Dermis blood vessel endothelial cell (primary cell): ENCODE results near the gene HMGN4. TPM values are rescaled to one million over a fixed set of nuclear protein-coding genes. Genes with fewer than 3 reads are reported as not detected.
"Not testable (repeated sequence)": the region's sequence is repeated elsewhere in the genome, so short reads cannot be mapped to it uniquely, and the experiment has no call there.

Source experiments
- DNase-seq: peaks from one replicate; pipeline ENCODE4 v3.0.0; 2010
- total RNA-seq: library from RNA; depleted of rRNA; stranded (reverse); fragments of >200 nt; gene quantifications from 2 replicates; pipeline ENCODE4 v1.2.3, GENCODE V29; 2014

HMGN4 gene
- 60.4 and 78.7 TPM in 2 replicates for total RNA-seq

GRCh38 chr6:26537846-26538571, at the start of gene HMGN4:
Gene HMGN4, plus strand, starts transcription at chr6:26538366. Its CDS starts 6,841 bp downstream, at chr6:26545207.
- peak; percentile 92 for DNase-seq

DNA sequence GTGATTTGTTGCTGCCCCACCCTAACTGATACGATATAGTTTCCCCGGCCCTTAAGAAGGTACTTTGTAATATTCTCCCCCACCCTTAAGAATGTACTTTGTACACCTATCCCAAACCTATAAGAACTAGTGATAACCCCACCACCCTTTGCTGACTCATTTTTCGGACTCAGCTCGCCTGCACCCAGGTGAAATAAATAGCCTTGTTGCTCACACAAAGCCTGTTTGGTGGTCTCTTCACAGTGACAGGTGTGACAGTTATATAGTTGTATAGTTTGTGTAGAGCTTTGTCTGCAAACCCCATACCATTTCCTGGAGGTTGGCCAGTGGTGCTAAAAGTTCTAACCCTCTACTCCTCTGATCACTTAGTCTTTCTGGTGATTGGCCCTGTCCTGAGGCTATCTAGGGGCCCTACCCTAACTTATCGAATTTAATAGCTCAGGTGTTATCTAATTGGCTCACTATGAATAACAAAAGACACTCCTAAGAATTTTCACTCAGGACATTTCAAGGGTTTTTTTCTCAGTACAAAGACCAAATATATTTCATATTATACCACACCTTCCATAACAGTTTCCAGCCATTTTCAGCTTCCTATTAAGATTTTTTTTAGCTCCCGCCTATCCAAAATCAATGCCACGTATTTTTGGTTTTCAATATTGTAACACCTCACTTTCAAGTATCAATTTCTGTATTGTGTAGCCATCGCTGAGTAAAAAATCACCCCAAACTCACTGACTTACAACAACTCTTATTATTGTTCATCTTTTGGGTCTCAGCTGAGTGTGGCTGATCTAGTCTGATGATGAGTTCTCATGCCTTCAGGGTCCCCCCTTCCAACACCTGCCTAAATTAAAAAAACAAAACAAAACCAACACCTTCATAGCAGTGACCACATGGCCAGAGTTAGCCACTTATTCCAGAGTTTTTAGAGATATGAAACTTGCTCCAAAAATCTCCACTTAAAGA, 47.9 kb upstream of the HMGN4 start:
- DNase-seq = no peak

- DNase-seq = no peak
Observed at GRCh38 chr6:26491604-26492003, 46.6 kb upstream of the HMGN4 start.

- DNase-seq = peak; percentile 31
Observed at GRCh38 chr6:26493258-26493657, 44.9 kb upstream of the HMGN4 start.

DNA sequence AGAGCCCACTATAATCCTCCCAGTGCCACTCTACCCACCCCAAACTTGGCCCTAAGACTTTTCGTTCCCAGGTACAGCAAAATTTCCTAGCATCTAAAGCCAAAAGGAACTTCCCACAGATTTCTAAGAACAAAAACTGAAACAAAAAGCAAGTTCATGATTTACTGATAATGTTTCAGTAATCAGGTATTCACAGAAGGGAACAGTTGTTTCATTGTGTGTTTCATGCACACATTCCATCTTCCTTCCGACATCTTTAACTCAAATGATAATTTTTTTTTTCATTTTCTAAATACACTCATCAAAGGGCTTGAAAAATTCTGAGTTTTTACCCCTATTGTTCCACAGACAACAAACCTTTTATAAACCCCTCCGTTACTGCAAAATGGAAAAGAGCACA, 44.0 kb upstream of the HMGN4 start:
- DNase-seq = no peak

DNA sequence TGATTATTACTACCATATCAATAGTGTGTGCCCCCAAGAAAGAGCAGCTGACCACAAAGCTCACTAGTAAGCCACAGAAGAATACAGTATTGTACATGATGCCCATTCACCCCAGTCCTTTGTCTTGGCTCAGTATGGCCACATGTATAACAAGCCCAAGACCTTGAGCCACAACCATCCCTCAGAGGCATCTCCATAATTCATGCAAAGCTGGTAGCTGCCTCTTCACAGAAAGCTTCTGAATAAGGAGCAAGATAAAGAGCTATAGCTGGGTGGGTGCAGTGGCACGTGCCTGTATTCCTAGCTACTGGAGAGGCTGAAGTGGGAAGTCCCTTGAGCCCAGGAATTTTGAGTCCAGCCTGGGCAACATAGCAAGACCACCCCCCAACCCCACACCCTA, 42.9 kb upstream of the HMGN4 start:
- no peak for DNase-seq

- no peak for DNase-seq
Observed at GRCh38 chr6:26497610-26498009, 40.6 kb upstream of the HMGN4 start.

DNA sequence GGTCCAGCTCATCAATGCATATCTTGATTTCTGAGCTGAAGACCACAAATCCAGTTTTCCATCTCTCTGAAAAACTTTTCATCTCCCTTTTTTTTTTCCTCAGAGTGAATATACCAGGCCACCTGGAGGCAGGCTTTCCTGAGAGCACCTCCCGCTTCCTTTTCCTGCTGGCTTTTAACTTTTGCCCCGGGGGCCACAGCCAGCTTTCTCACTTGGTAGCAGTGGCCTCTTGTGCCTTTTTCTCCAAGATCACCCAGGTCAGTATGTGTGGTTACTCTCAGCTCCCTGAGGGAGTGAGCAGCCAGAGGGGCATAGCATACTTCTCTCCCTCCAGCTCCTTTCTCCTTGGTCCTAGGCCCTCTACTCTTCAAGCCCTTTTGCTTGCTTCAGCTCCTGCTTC, 38.1 kb upstream of the HMGN4 start, which contains the start of gene BTN1A1:
TSS of gene BTN1A1 (plus strand) at position 202 of the 400 bp plus-strand sequence. CDS start 984 bp downstream, outside the sequence.
- DNase-seq = no peak

- DNase-seq = peak; percentile 32
Observed at GRCh38 chr6:26501482-26501986, 36.6 kb upstream of the HMGN4 start.

GRCh38 chr6:26502165-26502564, 36.0 kb upstream of the HMGN4 start:
- DNase-seq = no peak

GRCh38 chr6:26502626-26503025, 35.5 kb upstream of the HMGN4 start:
- no peak for DNase-seq

- DNase-seq = no peak
Observed at GRCh38 chr6:26507658-26508057, 30.5 kb upstream of the HMGN4 start.

- not testable (repeated sequence) for DNase-seq
Observed at GRCh38 chr6:26511033-26511432, 27.1 kb upstream of the HMGN4 start.

DNA sequence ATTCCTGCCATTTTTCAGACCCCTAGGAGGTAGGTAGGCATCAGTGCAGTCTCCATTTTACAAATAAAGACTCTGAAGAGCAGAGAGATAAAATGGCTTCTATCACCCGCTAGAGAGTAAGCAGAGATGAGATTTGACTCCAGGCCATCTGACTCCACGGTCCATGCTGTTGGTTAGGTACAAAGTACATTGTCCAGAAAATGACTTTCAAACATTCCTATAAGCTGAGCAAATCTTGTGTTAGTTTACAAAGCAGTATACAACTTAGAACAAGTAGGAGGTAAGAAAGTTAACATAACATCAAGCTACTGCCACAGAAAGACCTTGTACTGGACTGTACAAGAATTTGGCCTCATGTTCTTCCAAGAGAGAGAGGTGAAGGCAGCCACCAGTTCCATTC, 23.2 kb upstream of the HMGN4 start:
- DNase-seq = no peak

DNA sequence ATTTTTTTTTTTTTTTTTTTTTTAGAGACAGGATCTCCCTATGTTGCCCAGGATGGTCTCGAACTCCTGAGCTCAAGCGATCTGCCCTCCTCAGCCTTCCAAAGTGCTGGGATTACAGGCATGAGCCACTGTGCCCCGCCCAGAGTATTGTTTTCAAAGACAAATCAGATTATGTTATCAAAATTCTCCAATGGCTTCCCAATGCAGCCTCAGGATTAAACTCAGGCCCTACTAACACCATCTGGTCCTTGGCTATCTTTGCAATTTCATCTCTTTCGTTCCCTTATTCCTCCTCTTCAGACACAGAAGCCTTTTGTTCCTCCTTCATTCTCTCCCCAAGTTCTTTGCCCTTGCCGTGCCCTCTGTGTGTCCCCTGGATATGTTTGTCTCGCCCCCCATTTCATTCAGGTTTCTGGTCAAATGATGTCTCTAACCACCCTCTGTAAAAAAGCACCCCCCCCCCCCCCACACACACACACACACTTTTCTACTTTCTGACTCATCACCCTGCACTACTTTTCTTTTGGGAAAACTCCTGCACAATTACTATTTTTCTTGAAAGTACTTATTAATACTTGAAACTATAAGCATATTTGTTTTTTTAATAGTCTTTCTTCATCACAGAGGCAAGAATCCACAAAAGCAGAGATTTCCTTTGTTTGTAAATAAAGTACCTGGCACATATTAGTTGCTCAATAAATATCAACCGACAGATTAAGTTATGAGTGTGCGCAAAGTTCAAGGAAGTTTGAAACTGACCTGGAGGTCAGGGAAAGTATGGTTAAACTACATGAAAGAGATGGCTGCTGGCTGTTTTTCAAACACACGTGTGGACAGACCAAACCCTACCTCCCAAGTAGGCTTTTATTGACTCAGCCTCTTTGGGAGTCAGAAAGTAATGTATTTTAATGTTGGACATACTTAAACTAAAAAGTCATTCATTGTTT, 21.4 kb upstream of the HMGN4 start:
- no peak for DNase-seq

DNA sequence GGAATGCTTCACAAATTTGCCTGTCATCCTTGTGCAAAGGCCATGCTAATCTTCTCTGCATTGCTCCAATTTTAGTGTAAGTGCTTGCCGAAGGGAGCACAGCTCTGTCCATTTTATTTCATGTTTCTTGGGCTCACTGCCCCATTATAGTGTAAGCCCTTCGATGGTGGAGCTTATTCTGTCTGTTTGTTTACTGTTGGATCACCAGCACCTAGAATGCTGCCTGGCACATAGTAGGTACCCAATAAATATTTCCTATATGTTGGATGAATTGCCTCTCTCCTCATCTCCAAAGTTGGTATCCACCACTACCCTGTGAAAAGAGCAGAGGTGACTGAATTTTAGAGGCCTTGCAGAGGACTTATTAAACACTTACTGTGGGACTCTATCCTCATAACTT, 18.8 kb upstream of the HMGN4 start:
- DNase-seq = no peak

GRCh38 chr6:26520237-26520849, 17.8 kb upstream of the HMGN4 start:
- DNase-seq = no peak

GRCh38 chr6:26520850-26521599, 17.1 kb upstream of the HMGN4 start:
- DNase-seq = peak; percentile 85

DNA sequence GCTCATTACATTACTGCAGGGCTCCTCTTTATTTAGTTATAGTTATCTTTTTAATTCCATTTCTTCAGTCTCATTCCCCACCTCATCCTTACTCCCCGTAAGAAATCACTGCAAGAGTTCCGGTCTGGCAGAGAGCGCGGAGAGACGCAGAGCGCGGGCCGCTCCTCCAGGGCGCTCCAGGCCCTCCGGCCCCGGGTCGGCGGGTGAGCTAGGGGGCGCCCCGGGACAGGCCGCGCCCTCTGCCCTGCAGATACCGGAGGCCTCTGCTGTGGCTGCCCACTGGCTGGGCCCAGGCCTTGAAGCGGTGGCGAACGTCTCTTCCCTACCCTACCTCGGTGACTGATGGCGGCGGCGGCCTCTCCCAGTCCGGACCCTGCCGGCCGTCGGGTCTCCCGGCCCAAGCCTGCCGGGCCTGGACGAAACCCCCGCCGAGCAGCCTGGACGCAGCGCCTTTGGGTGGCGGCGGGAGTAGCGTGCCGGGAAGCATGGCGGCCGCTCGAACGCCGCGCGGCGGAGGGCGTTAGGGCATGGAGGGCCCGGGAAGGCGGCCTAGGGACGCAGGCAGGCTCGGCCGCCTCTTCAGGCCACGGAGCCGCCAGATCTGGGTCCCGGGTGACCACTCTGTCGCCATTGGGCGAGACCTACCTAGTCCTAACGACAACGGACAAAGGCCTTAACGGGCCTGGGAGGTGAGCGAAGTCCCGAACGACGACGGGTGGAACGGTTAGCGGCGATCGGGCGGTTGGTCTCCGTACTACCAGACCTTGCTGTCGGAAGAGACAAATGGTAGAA, 16.4 kb upstream of the HMGN4 start:
- DNase-seq = peak; percentile 84
